Measurements from ENCODE around the gene ZNF716.
"Not testable (repeated sequence)": the region's sequence is repeated elsewhere in the genome, so short reads cannot be mapped to it uniquely, and the experiment has no call there.

GRCh38 chr7:57403051-57403450 lies 46.9 kb upstream of the ZNF716 start:
- not testable (repeated sequence) for TF ChIP-seq CTCF, POLR2A, POLR2AphosphoS5 (IDR thresholded peaks at IDR 0.05)
